Hematopoietic multipotent progenitor cell treated with erythropoietin and hydrocortisone succinate and interleukin-3 and kit ligand, for 15 days (in vitro differentiated cells): ENCODE data around the gene PTPN5.
"Not testable (repeated sequence)": the region's sequence is repeated elsewhere in the genome, so short reads cannot be mapped to it uniquely, and the experiment has no call there.

Experiments used
- DNase-seq: peaks from one replicate; pipeline ENCODE4 v3.0.0-alpha.2; 2015; ENCODE audit warnings: low spot score

Gene PTPN5

DNA sequence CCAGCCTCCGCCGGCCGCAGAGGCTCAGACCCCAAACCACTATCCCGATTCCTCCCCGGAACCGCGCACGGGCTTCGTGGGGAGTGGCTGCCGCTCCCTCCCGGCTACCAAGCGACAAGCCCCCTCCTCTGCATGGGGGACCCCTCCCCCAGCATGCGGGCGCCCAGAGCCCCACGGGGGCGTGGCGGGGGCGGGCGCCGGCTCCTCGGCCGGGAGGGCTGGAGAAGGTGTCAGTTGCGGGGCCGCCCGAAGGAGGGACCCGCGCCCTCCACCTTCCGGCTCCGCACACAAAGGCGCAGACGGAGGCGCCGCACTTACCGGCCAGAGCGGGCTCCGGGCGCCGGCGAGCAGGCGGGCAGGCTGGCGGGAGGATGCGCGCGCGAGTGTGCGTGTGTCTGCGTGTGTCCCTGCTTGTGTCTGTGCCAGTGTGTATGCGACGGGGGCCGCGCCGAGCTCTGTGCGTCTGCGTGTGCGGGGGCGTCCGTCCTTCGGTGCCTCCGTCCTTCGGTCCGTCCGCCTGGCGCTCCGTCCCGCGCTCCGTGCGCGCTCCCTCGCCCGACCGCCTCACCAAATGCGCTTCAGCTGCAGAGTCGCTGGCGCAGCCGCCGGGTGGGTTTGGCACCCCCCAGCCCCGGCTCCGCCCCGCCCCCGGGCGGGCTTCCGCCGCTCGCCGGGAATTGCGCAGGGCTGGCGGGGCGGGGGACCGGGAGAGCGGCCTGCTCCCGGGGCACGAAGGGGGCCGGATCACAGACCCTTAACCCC is at the start of gene PTPN5:
Gene PTPN5 (minus strand): TSS at position 592 of the 762 bp plus-strand sequence. CDS start 19,840 bp downstream, outside the sequence.
- no peak for DNase-seq

GRCh38 chr11:18836417-18836816 is 44.8 kb upstream of the PTPN5 start:
- DNase-seq = no peak

- no peak for DNase-seq
Measured at GRCh38 chr11:18834754-18835466, 43.3 kb upstream of the PTPN5 start.

DNA sequence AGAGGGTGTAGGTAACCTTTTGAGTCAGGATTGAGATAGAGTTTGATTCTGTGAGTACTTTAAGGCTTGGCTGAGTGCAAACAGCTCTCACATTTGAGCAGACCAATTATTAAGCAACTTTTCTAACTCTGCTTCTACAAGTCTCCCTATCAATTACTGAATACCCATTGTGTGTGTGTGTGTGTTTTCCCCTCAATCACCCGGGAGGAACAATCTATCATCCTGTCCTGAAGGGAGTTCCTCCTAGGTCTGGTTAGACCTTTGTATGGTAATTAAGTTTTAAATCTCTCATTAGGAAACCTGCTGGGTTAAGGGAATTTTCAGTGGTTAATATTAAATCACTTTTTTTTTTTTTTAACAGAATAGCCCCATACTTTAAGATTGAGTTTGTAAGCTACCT is 28.6 kb upstream of the PTPN5 start:
- DNase-seq = not testable (repeated sequence)

DNA sequence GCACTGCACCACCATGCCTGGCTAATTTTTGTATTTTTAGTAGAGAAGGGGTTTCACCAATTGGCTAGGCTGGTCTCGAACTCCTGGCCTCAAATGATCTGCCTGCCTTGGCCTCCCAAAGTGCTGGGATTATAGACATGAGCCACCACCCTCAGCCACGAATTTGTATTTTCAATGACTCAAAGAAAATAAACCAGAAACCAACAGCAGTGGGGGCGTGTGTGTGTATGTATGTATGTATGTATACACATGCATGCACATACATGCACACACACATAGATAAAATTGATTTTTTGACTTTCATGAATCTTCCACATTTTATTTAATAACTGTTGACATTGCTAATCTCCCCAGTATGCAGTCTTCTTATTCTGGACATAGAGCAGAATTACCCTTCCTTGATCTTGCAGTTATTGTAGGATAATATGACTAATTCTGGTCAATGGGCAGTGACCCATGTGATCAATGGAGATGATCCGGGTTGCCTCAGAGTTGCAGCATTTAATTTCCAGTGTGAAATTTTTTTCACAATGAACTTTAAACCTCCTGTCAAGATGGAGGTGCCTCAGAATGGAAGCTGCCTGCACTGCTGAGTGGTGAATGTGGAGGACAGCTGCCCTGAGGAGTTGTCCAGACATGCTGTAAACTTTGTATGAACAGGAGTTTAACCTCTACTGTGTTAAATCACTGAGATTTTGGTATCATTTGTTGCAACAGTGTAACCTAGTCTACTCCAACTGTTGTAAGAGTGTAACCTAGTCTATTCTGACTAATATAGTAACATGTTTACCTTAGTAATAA is 12.8 kb upstream of the PTPN5 start:
- no peak for DNase-seq

DNA sequence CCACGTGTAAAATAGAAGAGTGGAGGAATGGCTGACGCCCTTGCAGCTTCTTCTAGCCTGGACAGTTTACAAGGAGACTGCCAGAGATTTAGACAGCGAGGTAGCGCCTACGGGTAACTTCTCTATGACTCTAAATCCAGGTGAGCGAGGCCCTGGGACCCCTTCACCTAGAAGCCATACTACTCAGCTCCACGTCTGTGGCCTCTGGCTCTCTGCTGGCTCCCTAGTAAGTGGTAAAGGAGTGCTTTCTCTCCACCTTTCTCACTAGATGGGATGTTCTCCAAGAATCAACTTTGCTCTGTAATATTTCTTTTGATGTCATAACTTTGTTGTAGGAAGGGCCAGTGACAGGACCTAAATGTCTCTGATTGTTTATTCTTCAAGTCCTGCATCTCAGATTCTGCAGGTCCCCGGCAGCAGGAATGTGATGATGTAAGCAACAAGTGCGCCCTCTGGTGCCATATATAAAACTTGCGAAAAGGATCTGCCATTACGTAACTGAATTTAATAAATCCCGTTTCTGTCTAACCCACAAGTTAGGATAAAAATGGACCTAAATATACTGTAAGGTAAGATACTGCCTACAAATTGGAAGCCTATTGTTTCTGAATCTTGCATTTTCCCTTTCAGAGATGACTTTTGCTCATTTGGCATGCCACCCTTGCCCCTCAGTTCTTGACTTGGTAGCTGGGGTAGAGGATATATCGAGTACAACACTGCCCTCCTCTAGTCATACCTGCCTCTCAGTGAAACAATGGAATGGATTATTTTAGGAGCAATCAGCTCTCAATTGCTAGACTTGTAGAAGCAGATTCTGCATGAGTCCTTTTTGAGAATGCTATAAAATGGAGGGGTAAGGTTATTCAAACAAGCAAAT is 11.0 kb upstream of the PTPN5 start:
- peak; percentile 21 for DNase-seq

DNA sequence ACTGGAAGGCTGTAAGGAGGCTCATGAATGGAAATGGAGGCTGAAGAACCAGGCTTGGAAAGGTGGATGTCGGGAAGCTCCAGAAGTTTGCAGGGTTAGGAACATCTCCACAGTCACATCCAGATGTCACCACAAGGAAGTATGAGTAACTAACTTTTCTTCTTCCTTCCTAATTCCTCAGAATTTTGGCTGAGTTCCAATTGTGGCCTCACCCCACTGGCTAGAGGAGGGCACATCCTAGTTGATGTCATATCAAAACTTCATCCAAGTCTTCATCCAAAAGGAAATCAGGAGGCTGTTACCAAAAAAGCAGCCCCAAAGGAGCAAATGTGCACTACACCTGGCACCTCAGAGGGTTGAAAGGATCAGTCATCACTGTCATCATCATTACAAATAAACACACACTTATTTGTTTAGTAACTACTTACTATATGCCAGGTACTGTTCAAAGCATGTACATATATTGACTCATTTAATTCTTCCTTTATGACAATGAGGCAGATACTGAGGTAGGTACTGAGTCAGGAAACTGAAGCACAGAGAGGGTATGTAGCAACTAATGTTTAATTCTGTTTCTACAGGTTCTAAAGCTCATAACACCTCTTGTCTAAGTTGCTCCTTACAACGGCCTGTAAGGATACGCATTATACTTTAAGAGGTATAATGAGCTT is 7.3 kb upstream of the PTPN5 start:
- DNase-seq = no peak

DNA sequence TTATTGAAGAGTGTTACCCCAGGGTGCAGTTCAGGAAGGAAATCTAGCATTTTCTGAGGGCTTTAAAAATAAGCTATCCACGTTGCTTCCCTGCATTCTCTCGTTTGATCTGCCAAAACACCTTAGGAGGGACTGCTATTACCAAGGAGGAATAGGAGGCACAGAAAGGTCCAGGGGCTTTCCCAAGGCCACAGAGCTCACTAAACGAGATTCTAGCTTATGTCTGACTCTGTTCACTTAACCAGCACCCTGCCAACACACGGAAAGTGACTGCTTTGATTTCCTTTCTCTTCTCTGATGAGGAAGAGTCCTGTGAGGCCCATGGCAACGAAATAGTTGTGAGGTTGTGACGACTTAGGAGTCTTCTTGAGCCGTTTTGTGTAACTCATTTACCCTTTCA is 3.4 kb upstream of the PTPN5 start:
- no peak for DNase-seq

- no peak for DNase-seq
Measured at GRCh38 chr11:18792827-18793226, 1.2 kb upstream of the PTPN5 start.

GRCh38 chr11:18791969-18792628 is 501 bp upstream of the PTPN5 start:
- no peak for DNase-seq

GRCh38 chr11:18790883-18791206 is 753 bp downstream of the PTPN5 start:
- DNase-seq = no peak

DNA sequence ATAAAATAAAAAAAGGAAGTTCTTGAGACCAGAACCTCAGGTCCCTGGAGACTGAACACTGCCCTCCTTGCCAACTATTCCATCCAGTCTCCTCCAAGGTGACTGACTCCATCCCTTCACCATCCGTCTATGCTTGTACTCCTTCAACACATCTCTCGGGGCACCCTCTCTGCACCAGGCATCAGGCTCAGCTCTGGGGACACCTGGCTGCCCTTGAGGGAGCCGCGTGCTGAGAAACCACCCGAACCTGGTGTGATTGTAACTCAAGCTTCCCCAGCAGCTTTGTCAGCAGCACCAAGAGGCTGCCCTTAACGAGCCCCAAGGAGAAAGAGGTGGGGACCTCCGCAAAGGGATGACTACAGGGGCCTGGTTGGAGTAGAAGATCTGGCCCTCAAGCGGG is 1.7 kb downstream of the PTPN5 start:
- DNase-seq = no peak

DNA sequence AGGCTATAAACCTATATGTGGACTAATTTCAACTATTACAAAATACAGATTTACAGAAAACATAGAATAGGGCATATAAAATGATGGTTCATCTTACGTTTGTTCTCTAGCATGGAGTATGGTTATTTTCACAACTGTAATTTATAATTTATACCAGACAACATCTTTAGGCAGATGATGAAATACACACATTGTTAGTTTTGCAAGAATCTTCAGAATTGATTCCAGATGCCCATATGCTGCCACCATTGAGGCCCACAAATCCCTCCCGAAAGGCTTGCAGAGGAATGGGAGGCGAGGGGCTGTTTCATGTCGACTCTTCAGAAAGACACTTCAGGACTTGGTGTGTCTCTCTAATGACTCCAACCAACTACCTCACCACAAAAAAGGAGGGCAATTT is 6.2 kb downstream of the PTPN5 start:
- DNase-seq = no peak

GRCh38 chr11:18780896-18781295 is 10.7 kb downstream of the PTPN5 start:
- no peak for DNase-seq

GRCh38 chr11:18780329-18780728 is 11.3 kb downstream of the PTPN5 start:
- DNase-seq = no peak

GRCh38 chr11:18778468-18778867 is 13.1 kb downstream of the PTPN5 start:
- DNase-seq = no peak

DNA sequence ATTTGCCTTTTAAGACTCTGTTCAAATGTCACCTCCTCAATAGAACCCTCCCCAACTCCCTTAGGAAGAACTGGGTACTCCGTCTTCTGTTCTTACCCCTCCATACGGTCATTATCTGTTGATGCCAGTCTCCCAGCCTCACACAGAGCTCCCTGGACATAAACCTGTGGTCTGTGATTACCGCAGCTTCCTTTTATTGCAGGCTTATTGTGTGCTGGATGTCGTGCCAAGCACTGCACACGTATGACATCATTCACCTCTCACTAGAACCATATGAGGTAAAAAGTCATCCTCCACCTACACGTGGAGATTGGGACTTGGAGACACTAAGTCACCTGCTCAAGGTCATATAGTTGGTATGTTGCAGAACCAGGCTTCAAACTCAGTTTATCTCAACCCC is 15.3 kb downstream of the PTPN5 start:
- no peak for DNase-seq

DNA sequence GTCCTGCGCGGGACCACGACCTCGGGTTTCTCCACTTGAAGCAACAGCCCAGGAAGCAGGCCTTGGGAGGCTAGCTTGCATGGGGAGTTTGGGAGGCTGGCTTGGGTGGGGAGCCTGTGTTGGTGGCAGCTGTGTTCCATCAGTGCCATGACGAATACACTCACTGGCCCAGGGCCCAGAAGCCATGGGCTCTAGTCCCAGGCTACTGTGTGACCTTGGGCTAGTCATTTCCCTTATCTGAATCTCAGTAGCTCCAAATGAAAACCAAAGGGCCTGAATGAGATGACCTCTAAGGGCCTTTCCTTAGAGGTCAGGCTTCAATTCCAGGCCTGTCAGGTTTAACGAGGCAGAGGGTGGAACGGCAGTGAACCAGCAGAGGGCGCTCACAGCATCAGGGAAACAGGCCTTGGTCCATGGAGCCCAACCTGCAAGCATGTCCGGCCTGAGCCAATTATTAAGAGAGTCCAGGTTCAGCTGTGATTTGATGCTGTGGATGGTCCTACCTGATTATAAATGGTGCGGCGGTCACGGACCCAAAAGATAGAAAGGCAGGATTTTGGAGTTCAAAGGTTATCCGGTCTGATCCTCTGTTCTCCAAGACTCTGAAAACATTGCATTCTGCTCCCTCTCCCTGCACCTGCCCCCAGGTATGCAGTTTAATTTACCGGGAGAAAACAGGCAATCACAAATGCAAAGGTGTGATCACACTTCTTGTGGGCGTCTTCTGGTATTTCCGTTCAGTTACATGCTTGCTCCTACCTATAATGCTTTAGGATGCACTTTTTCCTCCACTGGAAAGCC is 15.9 kb downstream of the PTPN5 start:
- peak; percentile 50 for DNase-seq

DNA sequence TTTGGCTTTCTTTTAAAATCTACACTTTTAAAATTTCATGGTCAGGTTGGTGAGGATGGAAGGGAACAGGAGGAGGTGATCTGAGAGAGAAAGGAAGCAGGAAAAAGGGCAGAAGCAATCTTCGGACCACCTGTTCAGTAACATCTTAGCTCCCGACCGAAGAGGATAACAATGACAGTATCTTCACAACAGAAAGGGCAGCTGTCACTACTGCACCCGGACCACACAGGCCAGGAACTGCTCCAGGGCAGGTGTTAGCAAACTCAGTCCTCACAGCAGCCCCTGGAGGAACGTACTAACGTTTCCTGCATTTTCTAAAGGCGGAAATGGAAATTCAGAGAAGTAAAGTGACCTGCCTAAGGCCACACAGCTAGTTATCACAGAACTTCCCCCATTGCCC is 16.8 kb downstream of the PTPN5 start:
- no peak for DNase-seq

DNA sequence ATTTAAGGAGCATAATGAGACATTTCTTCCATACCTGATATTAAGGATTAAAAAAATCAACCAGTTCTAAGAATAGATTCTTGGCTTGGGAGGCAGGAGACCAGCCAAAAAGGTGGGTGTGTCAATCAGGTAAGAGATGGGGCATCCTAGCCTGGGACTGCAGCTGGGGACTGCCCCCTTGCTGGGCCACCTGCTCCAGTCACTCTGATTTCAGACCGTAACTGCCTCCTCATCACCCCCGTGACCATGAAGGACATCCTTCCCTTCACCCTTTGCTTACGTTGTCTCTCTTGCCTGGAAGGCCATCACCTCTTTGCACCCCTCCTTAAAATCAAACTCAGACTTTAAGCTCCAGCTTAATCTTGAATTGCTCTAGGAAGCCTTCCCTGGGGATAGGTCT is 17.9 kb downstream of the PTPN5 start:
- DNase-seq = no peak
